ENCODE results near the gene PRSS50.

GRCh38 chr3:46690798-46691197 is 26.9 kb downstream of the PRSS50 start:
- no peak for TF ChIP-seq CTCF (IDR thresholded peaks at IDR 0.05; ENCODE audit: extremely low read depth in 1 of 2, insufficient read depth in 1 of 2, low read depth in 1 of 2, low read length in 2 of 2)
- no peak for TF ChIP-seq POLR2A (IDR thresholded peaks at IDR 0.05; ENCODE audit: low read depth, low read length)
- TF ChIP-seq EZH2 (IDR thresholded peaks at IDR 0.05; ENCODE audit: borderline replicate concordance, low read depth, low read length, severe bottlenecking), result no peak

Data from endothelial cell of umbilical vein (primary cell).